Stimulated activated naive CD8-positive, alpha-beta T cell treated with anti-CD3 and anti-CD28 coated beads, Interleukin-15, Interleukin-2, amounts not matched to agents 100 ng/mL and 50 ng/mL, for 24 hours (primary cell): ENCODE data around the gene HTRA1.

Experiments
- H3K27ac Mint-ChIP-seq: one replicate; pipeline ENCODE4 v1.8.0; 2021; ENCODE audit warnings: mild to moderate bottlenecking, mixed read lengths
- H3K27me3 Mint-ChIP-seq: one replicate; pipeline ENCODE4 v1.8.0; 2021; ENCODE audit warnings: mixed read lengths
- H3K36me3 Mint-ChIP-seq: one replicate; pipeline ENCODE4 v1.8.0; 2021; ENCODE audit warnings: low read depth, mixed read lengths
- H3K4me1 Mint-ChIP-seq: one replicate; pipeline ENCODE4 v1.8.0; 2021; ENCODE audit warnings: low read depth, mixed read lengths
- H3K4me3 Mint-ChIP-seq: one replicate; pipeline ENCODE4 v1.8.0; 2021; ENCODE audit warnings: mild to moderate bottlenecking, mixed read lengths
- H3K9me3 Mint-ChIP-seq: one replicate; pipeline ENCODE4 v1.8.0; 2021; ENCODE audit warnings: mixed read lengths

Gene HTRA1

GRCh38 chr10:122462533-122463465 is 1.4 kb downstream of the HTRA1 start:
- peaks cover 11% of the 10 kb centered on the region for H3K4me1 Mint-ChIP-seq
- no peaks in the 10 kb centered on the region for H3K36me3 Mint-ChIP-seq
- H3K27ac Mint-ChIP-seq, result no peak overlapping the region
- peak overlapping the region; percentile 80 for H3K4me3 Mint-ChIP-seq
- H3K9me3 Mint-ChIP-seq, result no peaks in the 10 kb centered on the region
- H3K27me3 Mint-ChIP-seq, result peaks cover 72% of the 10 kb centered on the region

GRCh38 chr10:122463466-122464249 is 2.3 kb downstream of the HTRA1 start:
- Mint-ChIP-seq H3K27me3 (peaks cover 69% of the 10 kb centered on the region), H3K36me3 (no peaks in the 10 kb centered on the region), H3K4me1 (peaks cover 11% of the 10 kb centered on the region), H3K27ac (no peak overlapping the region), H3K9me3 (no peaks in the 10 kb centered on the region), H3K4me3 (no peak overlapping the region)

- peaks cover 69% of the 10 kb centered on the region for H3K27me3 Mint-ChIP-seq
- no peaks in the 10 kb centered on the region for H3K36me3 Mint-ChIP-seq
- no peak overlapping the region for H3K27ac Mint-ChIP-seq
- no peaks in the 10 kb centered on the region for H3K9me3 Mint-ChIP-seq
- H3K4me1 Mint-ChIP-seq, result peaks cover 11% of the 10 kb centered on the region
- no peak overlapping the region for H3K4me3 Mint-ChIP-seq
These were observed 2.8 kb downstream of the HTRA1 start for GRCh38 chr10:122464250-122464510.

GRCh38 chr10:122464586-122464985 is 3.2 kb downstream of the HTRA1 start:
- Mint-ChIP-seq H3K4me1 (peaks cover 11% of the 10 kb centered on the region), H3K36me3 (no peaks in the 10 kb centered on the region), H3K27ac (no peak overlapping the region), H3K4me3 (no peak overlapping the region), H3K27me3 (peaks cover 66% of the 10 kb centered on the region), H3K9me3 (no peaks in the 10 kb centered on the region)

- no peak overlapping the region for H3K4me3 Mint-ChIP-seq
- peaks cover 63% of the 10 kb centered on the region for H3K27me3 Mint-ChIP-seq
These were observed 4.2 kb downstream of the HTRA1 start for GRCh38 chr10:122465401-122466040.

GRCh38 chr10:122466951-122467381 is 5.6 kb downstream of the HTRA1 start:
- H3K27ac Mint-ChIP-seq, result no peak overlapping the region
- peaks cover 73% of the 10 kb centered on the region for H3K27me3 Mint-ChIP-seq
- peaks cover 7% of the 10 kb centered on the region for H3K4me1 Mint-ChIP-seq
- no peaks in the 10 kb centered on the region for H3K9me3 Mint-ChIP-seq
- H3K36me3 Mint-ChIP-seq, result no peaks in the 10 kb centered on the region
- no peak overlapping the region for H3K4me3 Mint-ChIP-seq

More at GRCh38 chr10:122465401-122466040, 4.2 kb downstream of the HTRA1 start:
- H3K27ac Mint-ChIP-seq, result no peak overlapping the region
- peaks cover 10% of the 10 kb centered on the region for H3K4me1 Mint-ChIP-seq
- H3K36me3 Mint-ChIP-seq, result no peaks in the 10 kb centered on the region
- no peaks in the 10 kb centered on the region for H3K9me3 Mint-ChIP-seq

- Mint-ChIP-seq H3K27me3 (peaks cover 70% of the 10 kb centered on the region), H3K9me3 (no peaks in the 10 kb centered on the region), H3K4me3 (no peak overlapping the region), H3K36me3 (no peaks in the 10 kb centered on the region), H3K27ac (no peak overlapping the region), H3K4me1 (peaks cover 2% of the 10 kb centered on the region)
These were observed 6.3 kb downstream of the HTRA1 start for GRCh38 chr10:122467701-122468100.

- no peaks in the 10 kb centered on the region for H3K36me3 Mint-ChIP-seq
- H3K4me1 Mint-ChIP-seq, result no peaks in the 10 kb centered on the region
- peaks cover 64% of the 10 kb centered on the region for H3K27me3 Mint-ChIP-seq
- H3K4me3 Mint-ChIP-seq, result no peak overlapping the region
- H3K27ac Mint-ChIP-seq, result no peak overlapping the region
- no peaks in the 10 kb centered on the region for H3K9me3 Mint-ChIP-seq
These were observed 7.1 kb downstream of the HTRA1 start for GRCh38 chr10:122468307-122468925.

- Mint-ChIP-seq H3K4me1 (peaks cover 7% of the 10 kb centered on the region), H3K9me3 (no peaks in the 10 kb centered on the region), H3K27ac (no peak overlapping the region), H3K4me3 (no peak overlapping the region), H3K36me3 (no peaks in the 10 kb centered on the region), H3K27me3 (peaks cover 58% of the 10 kb centered on the region)
These were observed 7.8 kb downstream of the HTRA1 start for GRCh38 chr10:122468926-122469781.

GRCh38 chr10:122469848-122470247 is 8.5 kb downstream of the HTRA1 start:
- H3K4me1 Mint-ChIP-seq, result peaks cover 14% of the 10 kb centered on the region
- H3K36me3 Mint-ChIP-seq, result no peaks in the 10 kb centered on the region
- no peaks in the 10 kb centered on the region for H3K9me3 Mint-ChIP-seq
- peaks cover 51% of the 10 kb centered on the region for H3K27me3 Mint-ChIP-seq
- no peak overlapping the region for H3K27ac Mint-ChIP-seq
- no peak overlapping the region for H3K4me3 Mint-ChIP-seq

- Mint-ChIP-seq H3K9me3 (no peaks in the 10 kb centered on the region), H3K4me3 (no peak overlapping the region), H3K4me1 (peaks cover 14% of the 10 kb centered on the region), H3K36me3 (no peaks in the 10 kb centered on the region), H3K27me3 (peaks cover 43% of the 10 kb centered on the region), H3K27ac (no peak overlapping the region)
These were observed 10.3 kb downstream of the HTRA1 start for GRCh38 chr10:122471531-122472177.

- no peaks in the 10 kb centered on the region for H3K9me3 Mint-ChIP-seq
- peaks cover 29% of the 10 kb centered on the region for H3K27me3 Mint-ChIP-seq
- H3K27ac Mint-ChIP-seq, result no peak overlapping the region
- no peak overlapping the region for H3K4me3 Mint-ChIP-seq
- no peaks in the 10 kb centered on the region for H3K36me3 Mint-ChIP-seq
- peaks cover 14% of the 10 kb centered on the region for H3K4me1 Mint-ChIP-seq
These were observed 11.8 kb downstream of the HTRA1 start for GRCh38 chr10:122473116-122473515.

GRCh38 chr10:122474131-122474818 is 12.9 kb downstream of the HTRA1 start:
- Mint-ChIP-seq H3K36me3 (no peaks in the 10 kb centered on the region), H3K4me1 (peaks cover 14% of the 10 kb centered on the region), H3K27me3 (peaks cover 21% of the 10 kb centered on the region), H3K9me3 (no peaks in the 10 kb centered on the region), H3K27ac (no peak overlapping the region), H3K4me3 (no peak overlapping the region)
